Ovary (tissue), 3 donors: ENCODE measurements around the gene THADA.

ENCODE experiments used
- EP300 ChIP-seq: sonication (generic); formaldehyde crosslinking; IDR thresholded peaks from one replicate; pipeline ENCODE4 v1.6.1; 2017; ENCODE audit warnings: antibody characterized with exemption
- POLR2A ChIP-seq: fragments of 450-650 bp; IDR thresholded peaks from one replicate; pipeline ENCODE4 v1.6.1; 2017; ENCODE audit warnings: antibody characterized with exemption, mild to moderate bottlenecking, moderate library complexity
- TF ChIP-seq, protein P1 (sequence below), 3 donors: fragments of 450-650 bp in 2 of 3; fragments of 200-600 bp in 1 of 3; IDR thresholded peaks; one replicate each; pipeline versions ENCODE4 v1.5.1 to v1.8.0; 2016 to 2022; ENCODE audit warnings: antibody characterized with exemption in 3 of 3, mild to moderate bottlenecking in 1 of 3
- donor health status: DM: no; HTN: no; CAD: no.

DNA sequence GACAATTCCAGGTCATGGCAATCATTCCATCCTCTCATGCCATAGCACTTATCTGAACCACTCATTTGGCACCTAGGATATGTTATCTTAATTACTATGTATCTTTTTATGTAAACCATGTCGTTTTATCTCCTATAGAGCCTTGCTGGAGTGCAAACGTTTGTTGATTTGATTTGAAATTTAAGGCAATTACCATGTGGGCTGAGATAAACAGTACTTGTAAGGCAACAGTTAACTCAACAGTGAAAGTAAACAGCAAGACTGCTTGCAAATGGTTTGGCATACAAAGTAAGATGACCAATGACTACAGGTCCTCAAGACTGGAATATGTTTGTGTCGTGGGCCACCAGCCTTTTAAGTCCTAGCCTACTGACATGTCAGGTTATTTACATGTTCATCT lies 235.7 kb downstream of the THADA start:
- no peak for TF ChIP-seq POLR2A
- TF ChIP-seq, protein P1, sequence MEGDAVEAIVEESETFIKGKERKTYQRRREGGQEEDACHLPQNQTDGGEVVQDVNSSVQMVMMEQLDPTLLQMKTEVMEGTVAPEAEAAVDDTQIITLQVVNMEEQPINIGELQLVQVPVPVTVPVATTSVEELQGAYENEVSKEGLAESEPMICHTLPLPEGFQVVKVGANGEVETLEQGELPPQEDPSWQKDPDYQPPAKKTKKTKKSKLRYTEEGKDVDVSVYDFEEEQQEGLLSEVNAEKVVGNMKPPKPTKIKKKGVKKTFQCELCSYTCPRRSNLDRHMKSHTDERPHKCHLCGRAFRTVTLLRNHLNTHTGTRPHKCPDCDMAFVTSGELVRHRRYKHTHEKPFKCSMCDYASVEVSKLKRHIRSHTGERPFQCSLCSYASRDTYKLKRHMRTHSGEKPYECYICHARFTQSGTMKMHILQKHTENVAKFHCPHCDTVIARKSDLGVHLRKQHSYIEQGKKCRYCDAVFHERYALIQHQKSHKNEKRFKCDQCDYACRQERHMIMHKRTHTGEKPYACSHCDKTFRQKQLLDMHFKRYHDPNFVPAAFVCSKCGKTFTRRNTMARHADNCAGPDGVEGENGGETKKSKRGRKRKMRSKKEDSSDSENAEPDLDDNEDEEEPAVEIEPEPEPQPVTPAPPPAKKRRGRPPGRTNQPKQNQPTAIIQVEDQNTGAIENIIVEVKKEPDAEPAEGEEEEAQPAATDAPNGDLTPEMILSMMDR (IDR thresholded peaks at IDR 0.05), result no peak
- TF ChIP-seq EP300, result no peak
